Endodermal cell (in vitro differentiated cells): Measurements from ENCODE around the gene GATD1. TPM values are rescaled to one million over a fixed set of nuclear protein-coding genes. Genes with fewer than 3 reads are reported as not detected.
A peak's percentile ranks its signal among the peaks of the same experiment; 100 is the strongest.

Experiments used
- DNase-seq: peaks from one replicate; pipeline ENCODE4 v3.0.0-alpha.2; 2017
- H3K27ac ChIP-seq: 2 replicates; pipeline ENCODE4 v1.5.1; 2013; ENCODE audit warnings: mild to moderate bottlenecking, low read depth, low read length, moderate library complexity
- H3K27me3 ChIP-seq: 2 replicates; pipeline ENCODE4 v1.6.1; 2013; ENCODE audit warnings: mild to moderate bottlenecking, low read length, moderate library complexity; ENCODE audit not compliant: insufficient read depth, control insufficient read depth, poor library complexity, severe bottlenecking
- H3K36me3 ChIP-seq: 2 replicates; pipeline ENCODE4 v1.7.0; 2013; ENCODE audit warnings: mild to moderate bottlenecking, low read length, moderate library complexity; ENCODE audit not compliant: control insufficient read depth, insufficient read depth
- H3K4me1 ChIP-seq: one replicate; pipeline ENCODE4 v1.7.0; 2013; ENCODE audit warnings: low read length; ENCODE audit not compliant: control insufficient read depth, insufficient read depth
- H3K4me3 ChIP-seq: 2 replicates; pipeline ENCODE4 v1.5.1; 2013; ENCODE audit warnings: mild to moderate bottlenecking, low read length, moderate library complexity
- H3K9ac ChIP-seq: 2 replicates; pipeline ENCODE4 v1.6.1; 2013; ENCODE audit warnings: mild to moderate bottlenecking, low read length, moderate library complexity; ENCODE audit not compliant: poor library complexity, severe bottlenecking; ENCODE audit errors: extremely low read depth
- H3K9me3 ChIP-seq: 2 replicates; pipeline ENCODE4 v1.6.1; 2013; ENCODE audit warnings: mild to moderate bottlenecking, low read length, moderate library complexity; ENCODE audit not compliant: control insufficient read depth
- H3K27ac Mint-ChIP-seq: 2 replicates; pipeline ENCODE4 v1.8.0; 2020; ENCODE audit warnings: mixed read lengths
- H3K27me3 Mint-ChIP-seq: 2 replicates; pipeline ENCODE4 v1.8.0; 2021; ENCODE audit warnings: mild to moderate bottlenecking, mixed read lengths; ENCODE audit not compliant: insufficient read depth
- H3K36me3 Mint-ChIP-seq: 2 replicates; pipeline ENCODE4 v1.8.0; 2020; ENCODE audit warnings: low read depth, mixed read lengths
- H3K4me1 Mint-ChIP-seq: 2 replicates; pipeline ENCODE4 v1.8.0; 2020; ENCODE audit warnings: mixed read lengths
- H3K4me3 Mint-ChIP-seq: 2 replicates; pipeline ENCODE4 v1.8.0; 2020; ENCODE audit warnings: mild to moderate bottlenecking, moderate library complexity, mixed read lengths
- H3K9me3 Mint-ChIP-seq: 2 replicates; pipeline ENCODE4 v1.8.0; 2020; ENCODE audit warnings: mild to moderate bottlenecking, mixed read lengths
- WGBS, 2 experiments: methylation state at CpG; one replicate each; pipeline versions ENCODE4 v1.1.5 to v1.1.7; 2013; ENCODE audit warnings: missing lambda C conversion rate in 2 of 2, mixed read lengths in 1 of 2; ENCODE audit not compliant: insufficient coverage in 1 of 2, insufficient read length in 1 of 2; 5-methylcytosine and 5-hydroxymethylcytosine counted together
- total RNA-seq, 2 donors: library from RNA; stranded (reverse); fragmentation: NEBNext Ultra II Directional in 1 of 2; extraction: Animal tissue kit (Norgen Biotek cat#: 25700) in 1 of 2; gene quantifications; 2 replicates in 1 of 2; 3 replicates in 1 of 2; pipeline ENCODE4 v1.2.1, GENCODE V29; 2021
- TF ChIP-seq, protein P1 (sequence below): fragments of 200-600 bp; sonication (generic); conservative IDR thresholded peaks from 2 replicates; pipeline ENCODE4 v1.5.0; 2021; ENCODE audit warnings: antibody characterized with exemption, mild to moderate bottlenecking

The GATD1 gene
- total RNA-seq, 2 donors from 2014 or later, result 57.2 to 63.2 TPM

DNA sequence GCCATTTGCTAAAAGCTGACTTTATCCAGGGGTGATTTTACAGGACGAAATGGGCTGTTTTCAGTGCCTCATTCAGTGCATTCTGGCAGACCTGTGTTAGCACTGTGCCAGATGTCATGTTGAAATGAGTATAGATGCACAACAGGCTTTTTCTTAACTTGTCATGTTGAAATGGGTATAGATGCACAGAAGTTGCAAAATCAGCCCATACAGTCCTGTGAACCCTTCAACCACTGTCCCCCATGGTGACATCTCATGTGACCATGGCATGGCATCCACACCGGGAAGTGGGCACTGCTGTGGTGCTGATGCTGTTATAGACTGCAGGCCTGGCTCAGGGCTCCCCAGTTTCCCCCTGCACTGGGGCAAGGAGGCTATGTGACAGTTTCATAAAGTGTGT is 27.6 kb downstream of the GATD1 start:
- peaks cover 4% of the 10 kb centered on the region for H3K4me1 ChIP-seq
- peaks cover 12% of the 10 kb centered on the region for H3K4me1 Mint-ChIP-seq
- H3K4me3 Mint-ChIP-seq, result no peak overlapping the region
- no peak overlapping the region for H3K27ac ChIP-seq
- no peaks in the 10 kb centered on the region for H3K9me3 Mint-ChIP-seq
- H3K36me3 ChIP-seq, result peaks cover 3% of the 10 kb centered on the region
- no peaks in the 10 kb centered on the region for H3K27me3 Mint-ChIP-seq
- no peak overlapping the region for H3K27ac Mint-ChIP-seq
- no peak for DNase-seq
- H3K4me3 ChIP-seq, result no peak overlapping the region
- no peak overlapping the region for H3K9ac ChIP-seq
- H3K9me3 ChIP-seq, result no peaks in the 10 kb centered on the region
- 89 to 95% methylated on average over 1 to 2 of the region's 2 CpGs for WGBS, 2 experiments
- peaks cover 16% of the 10 kb centered on the region for H3K36me3 Mint-ChIP-seq
- no peaks in the 10 kb centered on the region for H3K27me3 ChIP-seq
- TF ChIP-seq, protein P1, sequence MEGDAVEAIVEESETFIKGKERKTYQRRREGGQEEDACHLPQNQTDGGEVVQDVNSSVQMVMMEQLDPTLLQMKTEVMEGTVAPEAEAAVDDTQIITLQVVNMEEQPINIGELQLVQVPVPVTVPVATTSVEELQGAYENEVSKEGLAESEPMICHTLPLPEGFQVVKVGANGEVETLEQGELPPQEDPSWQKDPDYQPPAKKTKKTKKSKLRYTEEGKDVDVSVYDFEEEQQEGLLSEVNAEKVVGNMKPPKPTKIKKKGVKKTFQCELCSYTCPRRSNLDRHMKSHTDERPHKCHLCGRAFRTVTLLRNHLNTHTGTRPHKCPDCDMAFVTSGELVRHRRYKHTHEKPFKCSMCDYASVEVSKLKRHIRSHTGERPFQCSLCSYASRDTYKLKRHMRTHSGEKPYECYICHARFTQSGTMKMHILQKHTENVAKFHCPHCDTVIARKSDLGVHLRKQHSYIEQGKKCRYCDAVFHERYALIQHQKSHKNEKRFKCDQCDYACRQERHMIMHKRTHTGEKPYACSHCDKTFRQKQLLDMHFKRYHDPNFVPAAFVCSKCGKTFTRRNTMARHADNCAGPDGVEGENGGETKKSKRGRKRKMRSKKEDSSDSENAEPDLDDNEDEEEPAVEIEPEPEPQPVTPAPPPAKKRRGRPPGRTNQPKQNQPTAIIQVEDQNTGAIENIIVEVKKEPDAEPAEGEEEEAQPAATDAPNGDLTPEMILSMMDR, result no peak

DNA sequence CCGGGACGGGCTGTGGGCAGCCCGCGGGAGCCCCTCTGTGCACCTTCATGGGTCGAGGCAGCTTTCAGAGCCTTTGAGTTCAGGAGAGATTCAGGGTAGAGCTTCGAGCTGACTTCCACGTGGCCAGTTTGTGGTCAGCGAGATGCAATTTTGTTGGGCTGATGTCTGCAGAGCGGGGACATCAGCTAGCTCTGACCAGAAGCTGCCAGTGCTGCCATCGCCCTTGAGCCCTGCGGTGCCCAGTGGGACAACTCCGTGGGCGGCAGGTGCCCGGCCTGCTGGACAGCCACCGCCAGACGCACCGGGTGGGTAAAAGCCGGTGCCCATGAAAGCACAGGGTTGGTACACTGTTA is 29.3 kb downstream of the GATD1 start:
- Histone ChIP-seq H3K4me1 (peaks cover 4% of the 10 kb centered on the region), H3K27ac (no peak overlapping the region), H3K27me3 (no peaks in the 10 kb centered on the region), H3K9me3 (no peaks in the 10 kb centered on the region), H3K4me3 (peak overlapping the region; percentile 93), H3K9ac (peak overlapping the region; percentile 63), H3K36me3 (peaks cover 3% of the 10 kb centered on the region)
- Mint-ChIP-seq H3K9me3 (no peaks in the 10 kb centered on the region), H3K4me1 (peaks cover 12% of the 10 kb centered on the region), H3K36me3 (peaks cover 16% of the 10 kb centered on the region), H3K27me3 (no peaks in the 10 kb centered on the region), H3K4me3 (peak overlapping the region; percentile 73), H3K27ac (peak overlapping the region; percentile 85)
- TF ChIP-seq, protein P1, result no peak
- peak; percentile 58 for DNase-seq
- 3 to 10% methylated on average over 6 to 18 of the region's 18 CpGs for WGBS, 2 experiments

DNA sequence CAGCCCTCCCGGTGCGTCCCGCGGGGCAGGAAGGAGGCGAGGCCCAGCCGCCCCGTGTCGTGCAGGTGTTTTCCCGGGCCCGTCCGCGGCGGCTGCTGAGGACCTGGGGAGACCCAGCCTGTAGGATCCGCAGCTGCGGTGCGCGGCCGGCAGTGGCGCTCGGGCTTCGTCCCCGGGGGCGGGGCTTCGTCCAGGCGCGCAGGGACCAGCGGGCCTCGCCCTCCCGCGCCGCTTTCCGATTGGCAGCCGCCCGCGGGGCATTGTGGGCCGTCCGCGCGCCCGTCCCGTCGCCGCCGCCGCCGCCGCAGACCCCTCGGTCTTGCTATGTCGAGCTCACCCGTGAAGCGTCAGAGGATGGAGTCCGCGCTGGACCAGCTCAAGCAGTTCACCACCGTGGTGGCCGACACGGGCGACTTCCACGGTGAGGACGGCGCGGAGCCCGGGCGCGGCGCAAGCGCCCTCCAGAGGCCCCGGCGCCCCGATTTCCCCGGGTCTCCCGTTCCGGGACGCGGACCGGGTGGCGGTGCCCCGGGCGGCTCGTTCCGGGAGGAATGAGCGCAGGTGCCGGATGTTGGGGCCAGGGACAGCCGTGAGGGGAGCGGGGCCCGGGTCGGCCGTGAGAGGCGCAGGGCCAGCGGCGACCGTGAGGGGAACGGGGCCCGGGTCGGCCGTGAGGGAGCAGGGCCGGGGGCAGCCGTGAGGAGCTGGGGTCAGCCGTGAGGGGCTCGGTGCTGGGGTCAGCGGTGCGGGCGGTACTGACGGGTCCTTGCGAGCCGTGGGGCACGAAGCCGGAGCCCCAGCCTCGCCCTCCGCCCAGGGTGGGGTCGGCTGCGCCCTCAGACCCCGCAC is 29.9 kb downstream of the GATD1 start, which contains the start of gene TALDO1:
Gene TALDO1 (plus strand): TSS at position 307 of the 849 bp plus-strand sequence. CDS start 18 bp downstream, at position 325.
- Histone ChIP-seq H3K27me3 (no peaks in the 10 kb centered on the region), H3K27ac (peak within 1 kb of the TSS; percentile 84), H3K9ac (peak within 1 kb of the TSS; percentile 63), H3K4me3 (peak within 1 kb of the TSS; percentile 93), H3K36me3 (no peaks in the 10 kb centered on the region), H3K9me3 (no peaks in the 10 kb centered on the region), H3K4me1 (peaks cover 5% of the 10 kb centered on the region)
- WGBS, 2 experiments, result 0% methylated on average over 61 to 112 of the region's 112 CpGs
- Mint-ChIP-seq H3K9me3 (no peaks in the 10 kb centered on the region), H3K27me3 (no peaks in the 10 kb centered on the region), H3K36me3 (peaks cover 10% of the 10 kb centered on the region), H3K4me3 (peak within 1 kb of the TSS; percentile 73), H3K4me1 (peaks cover 12% of the 10 kb centered on the region), H3K27ac (peak within 1 kb of the TSS; percentile 93)
- TF ChIP-seq, protein P1, result peak; percentile 27
- peak; percentile 97 for DNase-seq
